Hepatic stellate cell (primary cell): ENCODE measurements around the gene OSBPL8.

Source experiments
- DNase-seq: peaks from one replicate; pipeline ENCODE4 v3.0.0; 2011; ENCODE audit warnings: low spot score

The OSBPL8 gene

DNA sequence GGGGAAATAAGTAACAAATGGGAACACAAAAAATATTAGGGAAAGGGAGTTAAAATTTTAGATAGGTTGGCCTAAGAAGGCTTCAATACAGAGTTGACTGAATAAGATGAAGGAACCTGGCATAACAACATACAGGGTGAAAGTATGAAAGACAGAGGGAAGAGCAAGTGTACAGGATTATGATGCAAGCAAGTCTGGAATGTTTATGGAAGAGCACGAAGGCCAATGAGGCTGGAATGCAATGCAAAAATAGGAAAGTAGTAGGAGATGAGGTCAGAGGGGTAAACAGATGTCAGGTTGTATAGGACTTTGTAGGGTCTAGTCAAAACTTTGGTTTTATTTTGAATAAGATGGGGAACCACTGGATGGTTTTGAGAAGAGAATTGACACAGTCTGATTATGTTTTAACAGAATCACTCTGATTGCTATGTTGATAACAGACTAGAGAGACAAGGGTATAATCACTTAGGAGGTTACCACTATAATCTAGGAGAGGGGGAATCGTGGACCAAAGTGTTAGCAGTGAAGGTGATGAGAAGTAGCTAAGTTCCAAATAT lies 96.8 kb downstream of the OSBPL8 start:
- DNase-seq, result peak; percentile 10

DNA sequence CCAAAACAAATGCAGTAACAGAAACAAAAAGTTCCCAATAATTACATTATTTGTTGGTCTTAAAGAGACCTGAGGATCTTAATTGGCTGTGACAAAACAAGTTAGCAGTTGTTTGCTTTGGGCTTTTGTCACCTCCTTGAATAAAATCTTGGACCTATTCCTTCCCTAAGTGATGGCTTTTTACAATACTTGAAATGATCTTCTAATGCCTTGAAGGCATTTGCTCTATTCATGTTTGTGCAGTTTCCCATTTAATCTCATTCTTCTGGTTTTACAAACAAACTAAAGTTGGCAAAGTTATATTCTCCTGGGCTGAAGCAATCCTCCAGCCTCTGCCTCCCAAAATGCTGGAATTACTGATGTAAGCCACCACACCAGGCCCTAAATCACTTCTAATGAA lies 98.8 kb downstream of the OSBPL8 start:
- DNase-seq, result no peak

DNA sequence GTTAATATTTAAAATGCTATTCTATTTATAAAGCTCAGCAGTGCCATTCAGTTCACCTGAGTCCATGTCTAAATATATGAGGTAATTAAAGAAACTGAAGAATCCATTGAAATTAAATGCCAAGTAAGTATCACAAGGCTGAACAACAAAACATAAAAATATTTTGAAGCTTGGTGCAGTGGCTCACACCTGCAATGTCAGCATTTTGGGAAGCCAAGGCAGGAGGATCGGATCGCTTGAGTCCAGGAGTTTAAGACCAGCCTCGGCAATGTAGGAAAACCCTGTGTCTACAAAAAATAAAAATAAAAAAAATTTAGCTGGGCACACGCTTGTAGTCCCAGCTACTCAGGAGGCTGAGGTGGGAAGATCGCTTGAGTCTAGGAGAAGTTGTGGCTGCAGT lies 101.8 kb downstream of the OSBPL8 start:
- no peak for DNase-seq

DNA sequence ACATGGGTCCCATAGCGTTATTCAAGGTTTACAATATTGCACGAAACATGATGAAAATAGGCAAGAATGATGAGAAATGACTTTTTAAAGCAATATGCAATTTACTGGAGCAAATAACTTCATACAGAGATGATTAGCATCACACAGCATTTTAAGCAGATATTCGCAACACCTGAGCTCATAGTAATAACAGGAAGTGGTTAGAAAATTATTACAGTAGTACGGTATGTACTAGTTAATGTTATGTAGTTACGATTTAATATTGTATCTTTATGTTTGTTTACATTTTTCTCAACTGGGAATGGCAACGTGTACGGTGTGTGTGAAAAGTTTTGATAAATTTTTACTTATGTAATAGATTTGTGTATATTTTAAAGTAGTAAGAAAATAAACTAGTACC lies 102.6 kb downstream of the OSBPL8 start:
- no peak for DNase-seq

DNA sequence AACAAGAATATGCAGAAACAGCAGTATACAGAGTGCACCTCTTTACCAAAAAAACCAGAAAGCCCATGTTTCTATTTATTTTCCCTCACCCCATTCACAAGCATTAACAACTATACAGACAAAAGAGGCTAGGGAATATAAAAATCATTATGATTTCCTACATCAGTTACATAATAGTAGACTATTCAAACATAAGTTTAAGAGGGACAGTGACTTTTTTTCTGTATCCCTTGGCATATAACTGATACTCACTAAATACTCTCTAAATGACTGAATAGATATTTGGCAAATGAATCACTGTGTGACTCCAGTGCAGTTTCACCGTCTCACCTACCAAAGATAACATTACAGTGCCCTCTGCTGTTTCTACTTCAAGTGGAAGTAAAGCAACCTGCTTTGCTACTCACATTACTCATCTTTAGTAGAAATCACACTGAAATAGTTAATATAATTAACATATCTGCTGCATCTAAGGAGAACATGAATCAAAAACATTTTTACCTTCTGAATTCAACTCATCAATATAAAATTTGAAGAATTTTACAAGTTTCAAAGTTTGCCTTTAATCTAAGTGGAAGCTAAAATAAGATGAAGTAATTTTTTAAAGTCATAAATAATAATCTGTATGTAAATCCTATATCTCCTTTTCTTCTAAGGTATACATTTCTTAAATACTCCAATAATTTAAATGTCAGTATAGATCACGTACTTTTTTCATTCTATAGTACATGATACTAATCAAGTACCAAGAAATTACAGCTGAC lies 103.8 kb downstream of the OSBPL8 start:
- peak; percentile 32 for DNase-seq

DNA sequence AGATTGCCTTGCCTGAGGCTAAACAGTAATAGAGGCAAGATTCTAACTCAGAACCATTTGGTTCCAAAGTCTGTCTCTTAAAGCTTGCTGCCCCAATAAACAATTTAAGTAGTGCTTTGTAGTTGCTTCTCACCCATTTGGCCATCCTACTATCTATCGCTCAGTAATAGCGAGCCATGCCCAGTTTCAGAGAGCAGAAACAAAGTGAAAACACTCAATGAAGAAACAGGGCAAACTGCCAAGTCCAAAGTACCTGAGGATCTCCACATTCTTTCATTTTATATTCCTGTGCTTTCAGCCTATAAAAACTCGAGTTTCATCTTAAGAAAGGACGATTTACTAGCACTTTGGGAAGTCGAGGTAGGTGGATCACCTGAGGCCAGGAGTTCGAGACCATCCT lies 108.0 kb downstream of the OSBPL8 start:
- DNase-seq, result no peak

DNA sequence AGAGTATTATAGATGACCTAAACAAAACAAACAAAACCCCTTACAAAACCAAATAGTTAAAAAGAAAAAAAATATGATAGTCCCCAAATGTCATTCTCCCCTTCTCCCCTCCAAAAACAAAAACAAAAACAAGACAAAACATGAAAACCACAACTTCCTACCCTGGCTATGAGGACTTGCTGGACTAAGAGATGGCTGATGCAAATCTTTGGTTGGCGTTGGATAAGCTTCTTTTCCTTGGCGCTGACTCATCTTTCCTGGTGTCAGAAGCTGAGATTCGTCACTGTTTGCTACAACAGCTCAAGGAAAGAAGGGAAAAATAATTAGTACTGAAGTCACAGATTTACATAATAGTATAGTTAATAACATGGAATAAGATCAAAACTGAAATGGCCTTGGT lies 108.9 kb downstream of the OSBPL8 start:
- no peak for DNase-seq

DNA sequence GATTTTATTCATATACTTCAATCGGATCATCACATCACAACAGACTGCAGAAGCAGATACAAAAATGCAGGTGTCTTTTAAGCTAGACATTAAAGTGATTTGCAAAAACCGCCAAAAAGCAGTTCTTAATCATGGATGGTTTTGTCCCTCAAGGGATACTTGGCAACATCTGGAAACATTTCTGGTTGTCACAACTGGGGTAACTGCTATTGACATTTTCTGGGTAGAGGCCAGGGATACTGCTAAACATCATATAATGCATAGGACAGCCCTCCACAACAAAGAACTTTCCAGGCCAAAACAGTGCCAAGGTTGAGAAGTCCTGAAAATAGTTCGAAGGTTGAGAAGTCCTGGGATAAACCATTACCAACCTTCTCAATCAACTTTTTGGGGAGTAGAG lies 109.6 kb downstream of the OSBPL8 start:
- no peak for DNase-seq

DNA sequence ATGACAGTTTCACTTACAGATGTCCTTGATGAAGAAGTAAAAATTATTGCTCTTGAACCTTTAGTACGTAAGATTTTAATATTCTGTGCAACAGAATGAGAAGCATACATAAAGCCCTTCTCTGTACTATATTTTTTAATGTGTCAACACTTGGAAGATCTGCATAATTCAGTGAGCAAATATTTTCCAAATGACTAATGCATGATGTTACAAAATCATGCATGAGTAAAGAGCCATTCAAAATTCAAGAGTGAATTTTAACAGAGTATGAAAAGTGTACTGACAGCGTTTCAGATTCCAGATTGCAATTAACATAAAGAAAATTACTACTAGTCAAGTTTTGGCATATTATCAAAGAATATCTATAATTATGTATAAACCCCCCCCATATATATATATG lies 110.0 kb downstream of the OSBPL8 start:
- DNase-seq, result no peak

DNA sequence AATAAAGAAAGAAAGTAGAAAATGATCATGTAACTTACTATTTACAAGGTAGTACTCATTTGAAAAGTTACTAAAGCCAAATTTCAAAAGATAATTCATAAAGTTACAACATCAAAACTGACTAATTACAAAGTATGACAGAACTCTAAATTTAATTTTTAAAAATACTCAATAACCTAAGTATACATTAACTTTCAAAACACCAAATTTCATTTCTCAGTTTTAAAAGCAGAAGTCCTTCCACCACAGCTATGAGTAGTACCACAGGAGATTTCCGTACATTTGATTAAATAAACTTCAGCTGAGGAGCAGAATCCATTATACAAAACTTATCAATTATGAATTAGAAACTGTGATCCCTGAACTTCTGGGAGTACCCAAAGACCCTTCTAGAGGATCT lies 110.6 kb downstream of the OSBPL8 start:
- DNase-seq, result no peak

DNA sequence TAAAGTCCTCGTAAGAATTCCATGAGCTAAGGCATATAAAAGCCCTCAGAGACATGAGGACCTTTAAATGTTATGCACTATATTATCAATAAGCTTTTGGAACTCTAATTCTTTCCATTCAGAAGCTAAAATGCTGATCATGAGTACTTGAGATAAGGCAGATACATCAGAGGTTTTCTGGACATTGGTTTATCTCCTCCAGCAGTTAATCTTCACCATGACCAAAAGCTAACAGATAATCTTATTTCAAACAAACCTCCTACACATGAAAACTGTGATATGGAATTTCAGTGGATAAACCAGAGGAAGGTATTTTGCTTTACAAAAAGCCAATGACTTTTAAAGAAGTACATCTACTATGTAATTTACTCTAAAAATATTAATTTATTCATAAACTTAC lies 113.5 kb downstream of the OSBPL8 start:
- no peak for DNase-seq

DNA sequence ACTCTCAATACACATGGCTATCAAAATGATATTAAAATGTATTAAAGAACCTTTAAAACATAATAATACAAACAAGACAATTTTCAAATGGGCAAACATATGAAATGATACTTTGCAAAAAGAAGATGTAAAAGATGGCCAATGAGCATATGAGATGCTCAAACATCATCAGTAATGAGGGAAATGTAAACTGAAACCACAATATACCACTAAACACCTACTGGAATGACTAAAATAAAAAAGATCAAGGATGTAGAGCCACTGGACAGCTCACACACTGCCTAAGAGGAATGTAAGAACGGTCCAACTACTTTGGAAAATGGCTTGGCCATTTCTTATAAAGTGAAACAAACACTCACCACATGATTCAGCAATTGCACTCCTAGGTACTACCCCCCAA lies 114.1 kb downstream of the OSBPL8 start:
- DNase-seq, result no peak

DNA sequence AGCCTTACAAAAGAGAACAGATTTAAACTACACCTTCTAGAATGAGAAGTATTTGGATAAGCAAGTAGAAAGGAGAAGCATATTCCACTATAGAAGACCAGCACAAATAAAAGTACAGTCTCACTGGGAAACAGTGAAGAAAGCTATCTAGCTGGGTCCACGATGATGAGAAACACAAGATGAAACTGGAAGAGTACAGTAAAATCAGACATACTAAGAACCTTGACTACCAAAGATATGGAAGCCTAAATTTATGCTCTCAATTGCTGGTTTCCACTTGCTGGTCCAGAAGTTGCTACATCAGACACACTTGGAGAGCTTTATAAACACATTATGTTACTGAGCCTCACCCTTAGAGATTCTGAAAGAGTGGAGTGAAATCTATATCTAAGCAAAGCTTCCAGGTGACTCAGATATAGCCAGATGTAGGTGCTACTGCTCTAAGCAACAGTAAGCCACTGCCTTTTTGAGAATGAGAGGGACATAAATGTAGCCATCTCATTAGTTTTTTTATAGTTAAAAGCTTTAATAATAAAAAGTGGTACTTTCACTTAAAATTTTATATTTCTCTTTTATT lies 115.1 kb downstream of the OSBPL8 start:
- DNase-seq, result no peak

DNA sequence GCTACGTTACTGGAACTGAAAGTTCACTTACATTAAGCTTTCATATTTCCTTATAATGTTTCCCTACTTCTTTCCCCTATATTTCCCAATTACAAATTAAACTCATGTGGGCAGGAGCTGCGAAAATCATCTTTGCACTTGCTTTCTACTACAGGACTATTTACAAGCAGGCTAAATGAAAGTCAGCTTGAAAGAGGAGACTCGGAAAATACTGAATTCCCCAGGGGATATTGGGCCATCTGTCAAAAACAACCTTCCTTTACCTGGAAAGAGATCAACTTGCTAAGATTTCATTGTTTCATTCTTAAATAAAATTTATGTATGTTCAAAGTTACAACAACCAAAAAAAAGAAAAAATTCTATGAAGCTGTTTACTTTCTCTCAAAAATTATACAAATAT lies 118.6 kb downstream of the OSBPL8 start:
- DNase-seq, result no peak

DNA sequence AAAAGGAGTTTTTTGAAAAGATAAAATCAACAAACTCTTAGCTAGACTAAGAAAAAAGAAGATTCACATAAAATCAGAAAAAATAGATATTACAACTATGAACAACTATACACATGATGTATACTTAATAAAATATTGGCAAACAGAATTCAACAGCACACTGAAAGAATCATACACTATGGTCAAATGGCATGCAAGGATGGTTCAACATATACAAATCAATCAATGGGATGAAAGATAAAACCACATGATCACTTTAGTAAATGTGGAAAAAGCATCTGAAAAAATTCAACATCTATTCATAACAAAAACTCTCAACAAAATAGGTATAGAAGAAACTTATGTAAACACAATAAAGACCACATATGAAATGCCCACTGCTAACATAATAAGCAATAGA lies 126.8 kb downstream of the OSBPL8 start:
- no peak for DNase-seq

DNA sequence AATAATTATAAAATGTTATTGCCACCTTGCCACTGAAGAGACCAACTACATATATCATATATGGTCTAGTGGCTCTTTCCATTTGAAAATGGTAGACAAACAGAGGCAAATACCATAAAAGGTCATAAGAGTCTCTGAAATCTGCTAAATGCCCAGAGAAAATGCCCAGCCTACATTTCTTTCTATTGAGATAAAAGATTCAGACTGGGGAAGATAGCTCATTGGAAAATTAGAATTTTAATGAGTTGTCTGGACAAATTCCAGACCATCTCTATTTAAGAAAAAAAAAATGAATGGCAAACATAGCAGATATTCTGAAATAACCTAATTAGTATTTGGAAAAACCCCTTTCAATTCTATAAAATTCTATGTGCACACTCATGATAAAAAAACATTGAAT lies 131.5 kb downstream of the OSBPL8 start:
- DNase-seq, result no peak

DNA sequence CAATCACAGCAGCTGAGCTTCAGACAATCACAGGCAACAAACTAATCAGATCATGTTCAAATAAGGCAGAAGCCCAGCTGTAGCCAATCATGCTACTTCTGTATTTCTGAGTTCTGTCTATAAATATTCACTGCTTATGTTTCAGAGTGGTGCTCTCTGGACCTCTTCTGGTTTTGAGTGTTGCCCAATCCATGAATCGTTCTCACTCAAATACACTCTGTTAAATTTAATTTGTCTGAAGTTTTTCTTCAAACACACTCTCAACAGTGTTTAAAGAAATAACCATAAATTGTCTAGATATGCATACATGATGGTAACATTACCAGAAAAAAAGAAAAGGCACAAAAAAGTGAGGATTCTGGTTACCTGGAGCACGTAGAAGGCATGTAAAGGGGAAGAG lies 133.4 kb downstream of the OSBPL8 start:
- DNase-seq, result no peak

DNA sequence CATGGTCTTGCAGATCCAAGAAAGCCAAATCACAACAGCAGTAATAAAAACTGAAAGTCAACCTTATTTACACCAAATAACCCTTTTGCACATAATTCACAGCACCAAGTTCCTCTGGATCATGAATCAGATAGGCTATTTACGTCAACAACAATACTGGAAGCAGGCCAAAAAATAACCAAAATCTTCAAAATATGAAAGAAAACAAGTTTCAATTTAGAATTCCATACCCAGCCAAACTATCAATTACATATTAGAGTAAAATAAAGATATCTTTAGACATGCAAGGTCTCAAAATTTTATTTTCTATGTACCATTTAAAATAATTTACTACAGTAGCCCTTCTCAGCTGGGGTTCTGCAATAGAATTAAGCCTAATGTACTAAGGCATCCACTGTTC lies 134.6 kb downstream of the OSBPL8 start:
- DNase-seq, result no peak

DNA sequence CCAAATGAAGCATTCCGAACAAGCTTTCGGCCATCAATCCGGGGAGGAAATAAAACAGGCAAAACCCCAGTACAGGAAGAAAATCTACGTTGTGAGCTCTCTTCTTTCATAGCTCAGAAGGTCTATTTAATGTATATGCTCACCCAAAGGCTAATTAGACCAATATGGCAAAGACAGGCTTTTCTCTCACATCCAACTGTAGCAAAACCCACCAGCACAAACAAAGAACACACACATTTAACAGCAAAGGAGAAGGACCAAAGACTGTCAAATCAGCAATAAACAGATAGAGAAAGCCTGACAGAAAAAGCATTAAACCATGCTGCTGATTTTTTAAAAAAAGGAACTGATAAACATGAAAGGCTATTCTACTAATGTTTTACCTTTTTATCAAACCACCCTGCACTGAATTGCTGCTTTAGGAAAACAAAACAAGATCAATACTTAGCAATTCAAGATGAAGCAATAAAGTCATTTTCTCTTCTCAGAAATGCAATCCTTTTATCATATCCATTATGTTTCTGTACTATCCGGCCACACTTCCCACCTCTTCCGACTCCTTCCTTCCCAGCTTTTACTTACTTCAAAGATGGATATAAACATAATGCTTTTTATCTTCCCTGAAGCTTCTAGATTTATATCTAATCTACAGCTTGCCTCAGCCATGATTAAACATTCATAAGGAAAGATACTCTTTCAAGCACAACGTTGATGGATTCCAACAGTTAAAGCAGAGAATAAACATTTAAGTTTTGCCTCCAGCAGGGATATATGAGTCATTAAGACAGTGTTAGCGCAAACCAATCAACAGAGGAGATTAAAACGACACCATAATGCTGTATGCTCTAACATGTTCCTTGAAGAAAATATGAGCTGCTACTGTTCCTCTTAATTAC lies 136.8 kb downstream of the OSBPL8 start:
- no peak for DNase-seq

DNA sequence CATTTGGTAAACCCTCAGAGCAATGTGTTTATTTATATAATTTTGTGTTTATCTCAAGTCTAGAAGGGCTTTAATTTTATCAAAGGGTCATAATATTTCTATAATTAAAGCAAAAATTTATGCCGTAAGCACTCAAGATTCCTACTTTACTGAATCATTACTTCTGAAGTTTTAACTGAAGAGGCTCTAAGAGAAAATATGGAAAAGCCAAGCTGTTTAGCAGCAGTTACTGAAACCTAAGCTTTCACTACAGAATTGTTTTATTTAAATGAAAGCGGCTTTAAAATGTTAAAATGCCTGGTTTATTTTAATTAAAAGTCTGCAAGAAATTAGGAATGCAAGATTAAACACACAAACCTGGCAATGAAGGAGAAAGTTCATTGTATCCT lies 137.4 kb downstream of the OSBPL8 start:
- no peak for DNase-seq

DNA sequence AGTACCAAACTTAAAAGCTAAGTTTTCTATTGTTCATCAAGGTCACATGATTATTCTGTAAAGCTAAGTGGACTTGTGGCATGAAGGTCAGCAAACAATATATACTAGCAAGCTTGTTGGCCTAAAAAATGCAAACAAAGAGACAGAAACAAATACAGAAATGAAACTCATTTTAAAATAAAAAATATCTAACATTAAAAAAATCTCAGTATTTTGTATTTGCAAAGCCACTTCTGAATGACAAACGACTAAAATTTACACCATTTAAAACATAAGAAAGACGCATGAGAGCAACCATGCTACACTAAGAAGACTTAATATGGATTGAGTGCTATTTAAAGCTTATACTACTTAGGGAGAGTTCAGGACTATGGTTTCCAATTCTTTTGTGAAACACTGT lies 138.5 kb downstream of the OSBPL8 start:
- no peak for DNase-seq

DNA sequence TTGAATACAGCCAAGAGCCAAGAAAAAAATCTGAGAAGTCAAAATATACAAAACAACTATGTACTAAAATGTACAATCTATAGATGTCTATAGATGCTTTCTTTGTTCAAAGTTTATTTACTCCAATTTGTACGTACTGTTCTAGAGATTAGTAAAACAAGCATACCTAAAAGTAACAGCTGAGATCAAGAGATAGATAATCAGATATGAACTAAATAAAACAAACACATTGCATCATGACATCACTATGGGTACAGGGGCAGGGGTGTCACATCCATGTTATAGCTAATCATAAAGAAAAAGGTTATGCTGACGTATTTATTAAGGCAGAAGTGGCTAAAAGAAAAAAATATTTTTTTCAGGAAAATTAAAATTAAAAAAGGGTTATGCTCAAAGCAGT lies 139.3 kb downstream of the OSBPL8 start:
- no peak for DNase-seq

DNA sequence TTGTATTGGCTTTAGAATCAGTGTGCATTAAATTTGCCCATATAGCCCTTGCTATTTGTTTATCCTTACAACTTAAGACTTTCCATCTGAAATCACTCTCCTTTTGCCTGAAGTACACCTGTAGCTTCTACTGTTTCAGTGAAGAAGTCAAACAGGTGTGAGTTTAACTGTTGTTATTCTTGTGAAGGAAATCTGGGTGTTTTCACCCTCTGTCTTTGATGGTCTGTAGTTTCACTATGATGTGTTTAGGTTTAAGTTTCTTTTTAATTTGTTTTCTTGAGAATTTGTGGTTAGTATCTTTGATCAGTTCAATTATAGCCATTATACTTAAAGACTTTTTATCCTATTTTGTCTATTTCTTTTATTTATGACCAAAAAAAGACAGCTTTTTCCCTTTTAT lies 142.5 kb downstream of the OSBPL8 start:
- no peak for DNase-seq
